Frontal cortex (tissue), 4 donors: ENCODE measurements around the gene EFCAB6. TPM values are rescaled to one million over a fixed set of nuclear protein-coding genes. Genes with fewer than 3 reads are reported as not detected.

ENCODE experiments used
- DNase-seq, 2 donors: peaks; one replicate each; pipeline ENCODE4 v3.0.0; 2012; ENCODE audit warnings: low spot score in 2 of 2
- FAIRE-seq: peaks from 2 replicates; lab custom pipeline; 2012; peaks lifted over from hg19 to GRCh38; lab: Jason Lieb, UNC
- total RNA-seq: library from RNA; depleted of rRNA; stranded (reverse); fragments of >200 nt; gene quantifications from one replicate; pipeline ENCODE4 v1.2.3, GENCODE V29; 2014
- donor health status: control.
- donor health status: control.
- donor health status: control.

EFCAB6 gene
- total RNA-seq, 1 donor from 2014 or later, result 9.4 TPM

DNA sequence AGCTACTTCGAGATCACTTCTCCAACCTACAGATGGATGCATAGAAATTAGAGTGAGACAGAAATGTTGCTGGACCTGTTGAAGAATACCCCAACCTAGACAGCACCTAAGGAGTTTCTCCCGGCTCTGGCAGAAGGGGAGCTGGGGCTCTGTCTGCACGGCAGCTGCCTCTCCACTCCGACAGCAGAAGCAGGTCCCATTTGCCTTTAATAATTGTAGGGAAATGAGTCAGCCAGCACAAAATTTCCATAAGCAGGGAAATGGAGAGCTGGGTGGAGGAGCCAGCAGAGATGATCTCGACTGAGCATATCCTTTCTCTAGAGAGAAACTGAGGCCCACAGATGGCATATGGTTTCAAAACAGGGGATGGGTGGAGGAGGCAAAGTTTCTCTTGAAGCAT is 80.1 kb downstream of the EFCAB6 start:
- FAIRE-seq, result no peak
- DNase-seq, result no peak

DNA sequence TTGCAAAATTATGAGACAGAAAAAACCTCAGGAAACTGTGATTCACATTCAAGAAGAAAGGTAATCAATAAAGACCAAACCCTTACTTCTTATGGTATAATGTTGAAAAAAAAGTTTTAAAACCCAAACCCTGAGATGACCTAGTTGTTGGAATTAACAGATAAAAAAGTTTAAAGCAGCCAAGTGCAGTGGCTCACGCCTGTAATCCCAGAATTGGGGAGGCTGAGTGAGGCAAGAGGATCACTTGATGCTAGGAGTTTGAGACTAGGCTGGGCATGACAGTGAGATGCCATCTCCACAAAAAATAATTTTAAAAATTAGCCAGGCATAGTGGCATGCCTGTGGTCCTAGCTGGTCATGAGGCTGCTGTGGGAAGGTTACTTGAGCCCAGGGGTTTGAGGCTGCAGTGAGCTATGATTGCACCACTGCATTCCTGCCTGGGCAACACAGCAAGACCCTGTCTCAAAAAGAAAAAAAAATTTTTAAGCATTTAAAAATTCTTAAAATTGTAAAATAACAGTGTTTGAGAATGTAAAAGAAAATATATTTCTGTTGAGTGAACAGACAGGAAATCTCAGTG is 85.1 kb downstream of the EFCAB6 start:
- FAIRE-seq, result no peak
- DNase-seq, result no peak

DNA sequence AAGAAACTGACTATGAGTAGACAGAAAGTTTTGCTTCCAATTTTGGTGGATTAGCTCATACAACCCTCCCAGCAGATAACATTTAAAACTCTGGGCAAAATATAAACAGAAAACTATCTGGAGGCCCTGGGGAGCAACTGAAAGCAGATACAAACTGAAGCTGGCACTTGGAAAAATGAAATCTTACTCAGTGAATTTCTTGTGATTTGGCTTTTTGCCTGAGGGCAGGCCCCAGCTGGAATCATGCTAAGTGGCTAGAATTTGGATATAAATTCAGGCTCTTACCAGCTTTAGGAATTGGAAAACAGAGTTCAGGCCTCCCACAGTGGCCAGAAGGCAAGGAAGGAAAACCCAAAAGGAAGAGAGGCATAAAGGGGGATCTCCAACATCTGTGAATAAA is 85.8 kb downstream of the EFCAB6 start:
- FAIRE-seq, result no peak
- DNase-seq, result no peak

DNA sequence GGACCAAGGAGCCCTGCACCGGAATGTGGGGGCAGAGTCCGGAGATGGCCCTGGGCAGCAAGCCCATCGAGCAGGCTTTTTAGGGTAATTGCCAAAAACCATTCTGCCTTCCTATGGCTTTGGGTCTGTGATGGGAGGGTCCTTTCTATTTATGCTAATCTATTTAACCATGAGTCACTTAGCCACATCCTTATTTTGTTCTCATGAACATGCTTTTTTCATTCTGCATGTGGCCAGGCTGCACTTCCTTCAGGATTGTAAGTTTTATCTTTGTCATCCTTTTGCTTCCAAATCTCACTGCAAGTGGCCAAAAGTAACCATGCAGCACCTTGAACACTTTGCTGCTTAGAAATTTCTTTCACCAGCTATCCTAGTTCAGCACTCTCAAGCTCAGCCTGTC is 88.3 kb downstream of the EFCAB6 start:
- DNase-seq (no peak), FAIRE-seq (no peak)

DNA sequence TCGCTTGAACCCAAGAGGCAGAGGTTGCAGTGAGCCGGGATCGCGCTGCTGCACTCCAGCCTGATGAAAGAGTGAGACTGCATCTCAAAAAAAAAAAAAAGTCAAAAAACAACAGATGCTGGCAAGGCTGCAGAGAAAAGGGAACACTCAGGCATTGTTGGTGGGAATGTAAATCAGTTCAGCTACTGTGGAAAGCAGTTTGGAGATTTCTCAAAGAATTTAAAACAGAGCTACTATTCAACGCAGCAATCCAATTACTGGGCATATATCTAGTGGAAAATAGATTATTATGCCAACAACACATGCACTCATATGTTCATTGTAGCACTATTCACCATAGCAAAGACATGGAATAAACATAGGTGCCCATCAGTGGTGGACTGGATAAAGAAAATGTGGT is 89.7 kb downstream of the EFCAB6 start:
- DNase-seq (no peak), FAIRE-seq (no peak)

DNA sequence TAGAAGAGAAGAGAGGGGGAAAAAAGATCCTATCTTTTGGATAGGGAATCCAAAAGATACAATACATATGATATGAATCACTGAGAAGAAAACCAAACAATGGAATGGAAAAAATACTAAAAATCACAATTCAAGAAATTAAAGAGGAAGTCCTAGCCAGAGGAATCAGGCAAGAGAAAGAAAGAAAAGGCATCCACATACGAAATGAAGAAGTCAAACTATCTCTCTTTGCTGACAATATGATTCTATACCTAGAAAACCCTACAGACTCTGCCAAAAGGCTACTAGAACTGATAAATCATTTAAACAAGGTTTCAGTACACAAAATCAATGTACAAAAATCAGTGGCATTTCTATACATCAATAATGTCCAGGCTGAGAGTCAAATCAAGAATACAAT is 91.4 kb downstream of the EFCAB6 start:
- DNase-seq (no peak), FAIRE-seq (no peak)

DNA sequence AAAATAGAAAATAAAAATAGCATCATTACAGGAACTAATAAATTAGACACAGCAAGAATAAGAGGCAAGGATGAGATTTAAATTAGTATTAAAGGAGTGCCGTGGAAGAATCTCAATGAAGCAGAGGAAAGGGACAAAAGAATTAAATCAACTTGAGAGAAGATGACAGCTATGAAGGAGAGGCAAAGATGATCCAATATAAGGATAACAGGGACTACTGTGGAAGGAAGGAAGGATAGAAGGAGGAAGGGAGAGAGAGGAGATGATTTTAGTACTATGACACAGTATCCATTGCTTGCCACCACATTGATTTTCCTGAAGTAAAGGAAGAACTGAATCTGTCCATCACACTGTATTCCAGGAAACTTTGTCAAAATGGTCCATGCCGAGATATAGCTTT is 98.0 kb downstream of the EFCAB6 start:
- FAIRE-seq, result no peak
- DNase-seq, result no peak

DNA sequence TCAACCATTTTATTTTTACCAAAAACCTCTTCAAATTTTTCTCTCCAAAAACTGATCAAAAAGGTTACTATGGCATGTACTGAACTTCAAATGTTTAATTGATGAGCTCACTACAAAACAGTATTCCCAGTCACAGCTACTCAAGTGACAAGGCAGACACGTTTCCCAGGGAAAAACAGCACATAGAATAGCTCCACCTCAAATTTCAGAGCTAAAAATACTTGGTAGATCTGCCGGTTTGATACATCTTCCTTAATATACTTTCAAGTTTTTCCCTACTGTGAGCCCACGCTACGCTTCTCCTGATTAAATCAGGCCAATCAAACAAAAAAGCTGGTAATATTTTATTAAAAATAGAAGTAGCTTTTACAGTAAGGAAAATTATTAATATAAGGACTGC is 100.4 kb downstream of the EFCAB6 start:
- no peak for FAIRE-seq
- DNase-seq, result no peak

DNA sequence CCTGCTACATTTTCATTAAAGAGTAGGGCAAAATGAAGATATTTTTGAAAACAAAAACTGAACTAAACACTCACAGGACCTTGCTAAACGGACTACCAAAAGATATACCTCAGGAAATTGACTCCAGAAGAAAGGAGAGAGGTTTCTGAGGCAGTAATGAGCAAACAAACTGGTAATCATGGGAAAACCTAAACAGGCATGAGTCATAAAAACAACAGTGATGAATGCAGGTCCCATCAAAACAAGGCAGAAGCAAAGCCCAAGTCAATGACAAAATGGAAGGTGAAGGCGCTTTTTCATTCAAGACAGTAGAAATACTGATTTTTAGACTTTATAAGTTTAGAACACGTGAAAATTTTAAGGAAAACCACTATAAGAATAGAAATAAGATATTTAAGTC is 104.5 kb downstream of the EFCAB6 start:
- FAIRE-seq (no peak), DNase-seq (no peak)

DNA sequence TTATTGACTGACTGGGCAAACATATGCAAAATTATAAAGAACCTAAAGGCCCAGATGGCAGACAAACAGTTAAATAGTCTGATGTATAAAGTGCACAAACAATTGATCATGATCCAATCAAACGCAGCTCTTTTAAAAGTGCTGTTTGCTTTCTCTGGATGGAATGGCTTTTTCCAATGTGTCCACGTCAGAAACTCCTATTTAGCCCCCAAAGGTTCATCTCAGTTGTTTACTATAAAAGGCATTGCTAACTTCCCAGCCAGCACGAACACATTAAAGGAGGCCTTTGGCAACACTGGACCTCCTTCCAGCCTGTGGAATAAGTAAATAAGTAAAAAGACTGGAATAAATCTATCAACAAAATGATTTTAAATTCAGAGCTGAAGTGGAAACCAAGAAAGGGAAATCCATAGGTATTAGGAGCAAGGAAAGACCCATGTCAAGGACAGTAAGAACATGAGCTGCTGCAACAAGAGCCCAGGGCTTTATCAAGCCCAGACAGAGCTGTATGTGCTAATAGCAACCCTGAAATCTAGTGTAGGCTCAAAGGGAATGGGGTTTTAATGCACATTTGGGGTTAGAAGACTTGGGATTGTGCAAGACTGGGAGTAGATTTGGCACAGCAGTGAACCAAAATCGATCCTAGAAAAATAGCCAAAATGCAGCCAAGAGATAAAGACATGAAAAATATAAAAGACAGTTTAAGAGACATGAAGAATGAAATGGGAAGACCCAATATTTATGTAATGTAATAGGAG is 105.4 kb downstream of the EFCAB6 start:
- FAIRE-seq (no peak), DNase-seq (no peak)

DNA sequence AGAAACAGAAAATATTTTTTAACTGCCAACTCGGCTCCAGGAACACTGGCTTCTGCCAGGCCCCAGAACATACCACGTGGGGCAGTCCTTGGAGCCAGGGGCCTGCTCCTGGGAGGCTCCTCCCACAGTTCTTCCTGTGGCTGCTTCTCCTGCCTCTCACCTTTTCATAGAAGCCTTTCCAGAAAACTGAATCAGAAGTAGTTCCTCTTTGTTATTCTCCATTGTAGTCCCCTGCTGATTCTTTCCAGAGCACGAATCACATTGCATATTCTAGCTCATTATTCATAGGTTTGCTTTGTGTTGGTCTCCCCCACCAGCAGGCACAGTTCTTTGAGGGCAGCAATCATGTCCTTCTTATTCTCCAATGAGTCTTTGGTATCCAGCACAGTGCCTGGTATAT is 106.0 kb downstream of the EFCAB6 start:
- no peak for DNase-seq

DNA sequence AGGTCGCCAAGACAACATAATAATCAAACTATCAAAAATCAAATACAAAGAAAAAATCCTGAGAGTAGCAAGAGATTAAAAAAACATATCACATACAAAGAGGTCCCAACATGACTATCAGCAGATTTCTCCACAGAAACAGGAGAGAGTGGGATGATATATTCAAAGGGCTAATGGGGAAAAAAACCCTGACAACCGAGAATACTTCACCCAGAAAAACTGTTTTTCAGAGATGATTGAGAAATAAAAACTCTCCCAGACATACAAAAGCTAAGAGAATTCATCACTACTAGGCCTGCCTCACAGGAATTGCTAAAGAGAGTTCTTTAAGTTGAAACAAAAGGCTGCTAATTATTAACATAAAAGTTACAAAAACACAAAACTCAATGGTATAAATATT is 108.1 kb downstream of the EFCAB6 start:
- no peak for DNase-seq
- FAIRE-seq, result no peak

More for the DNA sequence above, 106.0 kb downstream of the EFCAB6 start:
- no peak for FAIRE-seq

DNA sequence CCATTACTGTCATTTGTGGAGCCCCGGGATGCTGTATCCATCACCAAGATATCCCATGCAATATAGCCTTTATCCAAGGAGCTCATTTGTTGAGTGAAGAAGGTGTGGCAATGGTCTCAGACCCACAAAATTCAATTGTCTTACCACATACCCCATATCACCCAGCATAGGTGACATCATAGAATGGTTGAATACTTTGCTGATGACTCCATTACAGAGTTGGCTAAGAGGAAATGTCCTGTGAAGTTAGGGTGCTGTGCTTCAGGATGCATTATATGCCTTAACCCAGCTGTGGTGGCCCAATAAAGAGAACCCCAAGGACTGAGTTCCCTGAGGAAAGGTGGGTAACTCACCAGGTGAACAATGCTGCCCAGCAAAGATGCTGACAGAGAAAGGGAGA is 113.7 kb downstream of the EFCAB6 start:
- DNase-seq (no peak), FAIRE-seq (no peak)

DNA sequence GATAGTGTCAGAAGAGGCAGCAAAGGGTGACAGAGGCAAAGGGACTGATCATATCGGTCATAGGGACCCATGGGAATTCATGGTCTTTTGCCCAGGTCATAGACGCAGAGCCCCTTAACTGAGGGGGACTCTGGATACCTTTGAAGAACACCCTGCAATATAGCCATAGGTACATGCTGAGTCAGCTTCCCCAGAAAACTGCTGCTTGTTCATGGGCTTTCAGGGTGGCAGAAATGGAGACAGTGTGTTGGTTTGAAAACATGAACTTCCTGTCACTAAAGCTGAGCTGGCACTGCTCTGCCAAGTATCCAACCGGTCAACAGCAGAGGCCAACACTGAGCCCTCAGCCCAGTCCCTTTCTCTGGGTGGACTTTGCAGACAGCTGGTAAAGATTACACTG is 114.2 kb downstream of the EFCAB6 start:
- FAIRE-seq (no peak), DNase-seq (no peak)

DNA sequence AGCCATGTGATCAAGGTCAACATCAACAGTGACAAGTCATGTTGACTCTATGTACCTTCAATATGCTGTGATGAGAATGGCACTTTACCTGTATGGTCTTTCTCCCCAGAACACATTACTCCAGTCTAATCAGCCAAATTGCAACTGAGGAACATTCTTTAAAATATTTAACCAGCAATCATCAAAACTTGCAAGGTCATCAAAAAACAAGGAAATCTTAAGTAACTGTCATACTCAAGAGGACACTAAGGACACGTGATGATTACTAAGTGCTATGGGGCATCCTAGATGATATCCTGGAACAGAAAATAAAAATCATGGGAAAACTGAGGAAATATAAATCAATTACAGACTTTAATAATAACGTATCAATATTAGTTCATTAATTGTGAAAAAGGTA is 118.9 kb downstream of the EFCAB6 start:
- DNase-seq (no peak), FAIRE-seq (no peak)

DNA sequence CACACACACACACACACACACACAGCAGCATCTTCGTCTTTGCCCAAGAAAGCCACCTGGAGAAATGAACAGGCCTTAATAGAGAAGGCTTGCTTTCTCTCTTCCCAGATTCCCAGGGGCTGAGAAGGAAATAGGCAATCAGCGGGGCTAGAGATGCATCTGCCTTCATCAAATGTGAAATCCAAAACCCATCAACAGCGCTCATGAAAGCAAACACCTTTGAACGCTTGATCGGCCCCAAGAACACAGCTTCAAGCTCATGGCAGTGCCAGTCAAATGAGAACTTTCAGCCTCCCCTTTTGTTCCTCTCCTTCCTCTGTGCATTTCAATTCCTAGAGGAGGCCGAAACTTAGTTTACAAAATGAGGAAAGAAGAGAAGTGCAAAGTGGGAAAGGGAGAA is 122.7 kb downstream of the EFCAB6 start:
- DNase-seq (no peak), FAIRE-seq (no peak)

DNA sequence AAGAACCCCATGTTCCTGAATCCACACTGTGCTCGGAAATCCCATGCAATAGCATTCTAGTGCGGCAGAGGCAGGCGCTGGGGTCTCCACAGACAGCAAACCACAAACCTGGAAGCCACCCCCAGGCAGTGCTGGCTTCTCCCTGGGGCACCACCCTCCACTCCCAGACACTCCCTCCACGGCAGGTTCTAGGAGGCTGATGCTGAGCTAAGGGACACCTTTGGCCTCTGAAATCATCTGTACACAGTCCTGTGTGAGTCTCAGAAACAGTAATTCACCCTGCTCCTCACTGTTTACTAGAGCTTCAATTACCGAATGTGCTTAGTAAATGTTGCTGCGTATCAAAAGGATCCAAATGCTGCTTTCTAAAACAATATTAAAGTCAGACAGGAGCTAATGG is 129.3 kb downstream of the EFCAB6 start:
- FAIRE-seq, result no peak
- no peak for DNase-seq

DNA sequence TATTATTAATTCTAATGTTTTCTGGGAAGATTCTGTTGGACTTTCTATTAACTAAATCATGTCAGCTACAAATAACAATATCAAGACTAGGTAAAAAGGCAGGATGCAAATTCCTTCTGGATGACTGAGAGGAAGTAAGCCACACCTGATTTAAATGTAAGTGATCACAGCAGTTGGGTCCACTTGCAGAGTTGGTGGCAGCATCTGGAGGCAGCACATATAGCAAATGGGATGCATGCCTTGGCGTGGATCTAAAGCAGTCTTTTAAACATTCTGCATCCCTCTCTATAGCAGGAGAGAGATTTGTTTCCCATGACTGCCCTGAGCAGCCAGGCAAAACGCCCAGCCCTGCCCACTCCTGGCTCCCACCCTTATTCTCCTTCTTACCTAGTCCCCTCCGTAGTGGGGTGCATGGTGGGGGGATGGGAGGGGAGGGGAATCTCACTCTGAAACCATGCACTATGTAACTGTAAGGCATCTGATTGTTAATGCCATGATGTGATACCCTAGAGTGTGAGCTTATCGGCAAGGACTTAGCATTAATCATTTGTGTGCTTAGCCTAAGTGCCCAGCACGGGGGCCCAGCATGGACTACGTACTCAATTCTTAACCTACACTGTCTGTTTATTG is 130.3 kb downstream of the EFCAB6 start:
- FAIRE-seq, result no peak
- DNase-seq, result no peak

DNA sequence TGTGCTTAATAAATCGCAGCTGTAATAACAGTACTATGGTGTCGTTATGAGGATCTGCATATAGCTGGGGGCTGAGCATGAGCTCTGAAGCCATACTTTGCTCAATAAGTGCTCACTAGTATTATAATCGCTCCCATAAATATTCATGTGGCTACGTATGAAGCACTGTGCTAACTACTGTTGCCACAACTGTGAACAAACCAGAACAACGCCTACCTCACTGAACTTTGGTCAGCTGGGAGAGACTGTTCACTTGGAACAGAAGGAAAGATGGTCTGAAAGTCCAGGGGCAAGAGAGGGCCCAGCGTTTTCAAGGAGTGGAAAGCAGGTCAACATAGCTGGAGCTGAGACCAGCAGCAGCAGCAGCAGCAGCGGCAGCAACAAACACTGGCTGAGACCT is 141.6 kb downstream of the EFCAB6 start:
- no peak for FAIRE-seq
- DNase-seq, result no peak

DNA sequence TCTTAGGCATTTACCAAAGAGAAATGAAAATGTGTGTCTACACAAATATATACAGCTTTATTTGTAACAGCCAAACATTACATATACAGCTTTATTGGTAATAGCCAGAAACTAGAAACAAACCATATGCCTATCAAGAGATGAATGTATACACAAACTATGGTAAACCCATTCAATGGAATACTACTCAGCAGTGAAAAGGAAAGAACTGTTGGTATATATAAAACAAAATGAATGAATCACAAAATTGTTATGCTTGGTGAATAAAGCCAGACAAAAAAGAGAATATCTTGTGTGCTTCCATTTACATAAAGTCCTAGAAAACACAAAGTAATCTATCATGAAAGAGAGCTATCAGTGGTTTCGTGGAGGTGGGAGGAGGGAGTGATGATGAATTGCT is 142.9 kb downstream of the EFCAB6 start:
- no peak for FAIRE-seq

DNA sequence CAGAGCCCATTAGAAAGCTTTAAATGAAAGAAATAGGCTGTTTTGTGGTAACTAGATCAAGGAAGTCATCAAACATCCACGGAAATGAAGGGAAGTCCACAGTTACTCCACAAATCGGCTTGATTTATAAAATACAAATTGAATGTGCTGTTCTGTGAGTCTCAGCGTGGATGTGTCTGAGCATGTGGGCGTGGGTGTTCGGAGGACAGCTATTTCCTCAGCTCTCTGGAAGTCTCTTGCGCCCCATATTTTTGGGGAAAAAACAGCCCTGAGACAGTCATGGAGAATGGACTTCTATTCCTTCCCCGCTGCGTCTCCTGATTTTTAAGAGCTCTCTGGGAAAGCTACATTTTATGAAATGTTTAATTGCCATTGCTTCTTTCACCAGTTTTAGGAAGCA is 144.4 kb downstream of the EFCAB6 start:
- DNase-seq (no peak), FAIRE-seq (no peak)

More for the DNA sequence above, 142.9 kb downstream of the EFCAB6 start:
- no peak for DNase-seq

DNA sequence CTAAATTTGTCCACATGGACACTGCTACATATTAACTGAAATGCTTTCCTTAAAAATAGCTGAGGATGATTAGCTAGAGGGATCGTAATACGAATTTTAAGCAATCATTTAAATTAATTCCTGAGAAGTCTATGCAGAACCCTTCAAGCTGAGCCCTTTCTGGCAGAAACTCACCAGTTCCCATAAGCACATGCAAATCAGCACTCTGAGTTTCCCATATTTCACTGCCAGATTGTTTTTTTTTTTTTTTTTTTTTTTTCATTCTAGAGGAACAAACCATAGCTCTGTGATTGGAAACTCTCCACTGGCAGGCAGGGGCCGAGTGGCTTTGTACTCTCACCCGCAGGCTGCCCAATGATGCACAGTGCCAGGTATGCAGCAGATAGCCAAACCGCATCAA is 145.6 kb downstream of the EFCAB6 start:
- DNase-seq, result no peak
- FAIRE-seq, result no peak
